ENCODE results near the gene NFXL1.

DNA sequence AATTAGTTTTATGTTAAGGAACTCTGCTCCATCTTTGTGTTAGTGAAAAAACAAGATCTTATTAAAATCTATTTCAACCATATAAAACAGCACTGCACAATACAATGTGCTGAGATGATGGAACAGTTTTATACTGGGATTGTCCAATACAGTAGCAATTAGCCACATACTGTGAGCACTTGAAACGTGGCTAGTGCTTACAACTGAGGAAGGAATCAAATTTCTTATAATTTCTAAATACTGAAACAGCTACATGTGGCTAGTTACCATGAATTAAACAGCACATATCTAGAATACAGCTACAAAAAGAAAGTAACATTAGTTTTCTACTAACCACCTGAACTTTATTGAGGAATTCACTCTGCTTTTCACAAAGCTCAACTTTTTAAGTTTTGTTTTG is 14.7 kb downstream of the NFXL1 start:
- TF ChIP-seq POLR2A (IDR thresholded peaks at IDR 0.05; ENCODE audit: low read depth, low read length) (no peak), POLR2AphosphoS5 (IDR thresholded peaks at IDR 0.05; ENCODE audit: low read depth, low read length) (no peak), TAF1 (IDR thresholded peaks at IDR 0.05; ENCODE audit: borderline replicate concordance, low read depth, low read length) (no peak)
